Transverse colon (tissue), 4 donors: ENCODE data around the gene ANK3. TPM values are rescaled to one million over a fixed set of nuclear protein-coding genes. Genes with fewer than 3 reads are reported as not detected.

Source experiments
- DNase-seq: peaks from one replicate; pipeline ENCODE4 v3.0.0-alpha.2; 2019
- H3K27ac ChIP-seq, 4 donors: fragments of 200-600 bp; sonication (generic); 2 replicates each; pipeline ENCODE4 v1.5.1; 2016 to 2018; ENCODE audit warnings: inconsistent platforms in 4 of 4
- H3K27me3 ChIP-seq: fragments of 200-600 bp; sonication (generic); 2 replicates; pipeline ENCODE4 v1.5.1; 2017; ENCODE audit warnings: inconsistent platforms
- H3K36me3 ChIP-seq, 4 donors: fragments of 200-600 bp; sonication (generic); 2 replicates each; pipeline ENCODE4 v1.5.1; 2017 to 2019; ENCODE audit warnings: inconsistent platforms in 4 of 4
- H3K4me1 ChIP-seq, 4 donors: fragments of 200-600 bp; sonication (generic); 2 replicates each; pipeline ENCODE4 v1.5.1; 2017 to 2020; ENCODE audit warnings: inconsistent platforms in 4 of 4
- H3K4me3 ChIP-seq, 4 donors: fragments of 200-600 bp; sonication (generic); 1 replicate in 1 of 4; 2 replicates in 3 of 4; pipeline versions ENCODE4 v1.5.1 to v1.6.1; 2017 to 2019; ENCODE audit warnings: inconsistent platforms in 4 of 4
- H3K9me3 ChIP-seq, 2 donors: fragments of 200-600 bp; sonication (generic); 2 replicates each; pipeline ENCODE4 v1.5.1; 2017 to 2019; ENCODE audit warnings: inconsistent platforms in 2 of 2
- CTCF ChIP-seq, 5 experiments: fragments of 200-600 bp in 3 of 5; fragments of 450-650 bp in 2 of 5; sonication (generic) in 3 of 5; IDR thresholded peaks; 1 replicate in 2 of 5; 2 replicates in 3 of 5; pipeline ENCODE4 v1.5.1; 2016 to 2017; ENCODE audit warnings: antibody characterized with exemption in 5 of 5, inconsistent platforms in 3 of 5, mild to moderate bottlenecking in 2 of 5, moderate library complexity in 1 of 5
- EP300 ChIP-seq: sonication (generic); formaldehyde crosslinking; IDR thresholded peaks from one replicate; pipeline ENCODE4 v1.6.1; 2017; ENCODE audit warnings: antibody characterized with exemption, low read depth
- POLR2A ChIP-seq: fragments of 450-650 bp; IDR thresholded peaks from one replicate; pipeline ENCODE4 v1.6.1; 2016; ENCODE audit warnings: antibody characterized with exemption, mild to moderate bottlenecking, moderate library complexity
- POLR2AphosphoS5 ChIP-seq, 3 donors: sonication (generic); formaldehyde crosslinking; IDR thresholded peaks; one replicate each; pipeline ENCODE4 v1.6.1; 2016; ENCODE audit warnings: antibody characterized with exemption in 3 of 3
- WGBS, 2 donors: methylation state at CpG; one replicate each; pipeline ENCODE4 v1.1.5; 2018; ENCODE audit warnings: low coverage in 1 of 2; 5-methylcytosine and 5-hydroxymethylcytosine counted together
- in situ Hi-C, 4 donors: fragments of 200-750 bp; cut with MboI; loops; one replicate each; pipeline versions ENCODE4 v1.15.0 to v1.15.1; 2017; ENCODE audit warnings: low sequenced_read_pairs in 3 of 4, low pct_ligation_motif_present in 1 of 4, low pct_unique_long_range_greater_than_20kb in 1 of 4
- intact Hi-C: fragments of 100-400 bp; cut with DNase I; formaldehyde crosslinking; loops from one replicate; pipeline ENCODE4 v1.15.1; 2023; ENCODE audit warnings: low total_unique reads
- total RNA-seq, 4 donors: library from RNA; depleted of rRNA; stranded (reverse); fragments of >200 nt; gene quantifications; one replicate each; pipeline ENCODE4 v1.1.0, GENCODE V29; 2016

ANK3 gene
- total RNA-seq, 4 donors from 2014 or later, result 41.2 to 230 (median 172) TPM

GRCh38 chr10:59985639-59986038 is 404.0 kb downstream of the ANK3 start:
- intact Hi-C loops (no loop called here), in situ Hi-C loops (no loop called here)
- Histone ChIP-seq H3K27me3 (no peaks in the 10 kb centered on the region), H3K9me3 (no peaks in the 10 kb centered on the region), H3K4me3 (no peak overlapping the region), H3K36me3 (no peaks in the 10 kb centered on the region), H3K4me1 (no peaks in the 10 kb centered on the region), H3K27ac (no peak overlapping the region)
- TF ChIP-seq EP300, result no peak
- no peak for TF ChIP-seq CTCF (IDR thresholded peaks at IDR 0.05)
- DNase-seq, result no peak

GRCh38 chr10:59984415-59984814 is 405.3 kb downstream of the ANK3 start:
- intact Hi-C loops, result no loop called here
- no peak for TF ChIP-seq CTCF (IDR thresholded peaks at IDR 0.05)
- in situ Hi-C loops, result no loop called here

GRCh38 chr10:59980356-59980755 is 409.3 kb downstream of the ANK3 start:
- TF ChIP-seq POLR2AphosphoS5 (IDR thresholded peaks at IDR 0.05) (no peak), CTCF (IDR thresholded peaks at IDR 0.05) (no peak)
- Histone ChIP-seq H3K4me3 (no peak overlapping the region), H3K36me3 (no peaks in the 10 kb centered on the region), H3K27ac (no peak overlapping the region), H3K9me3 (peaks cover 10 to 22% of the 10 kb centered on the region in 2 donors), H3K4me1 (no peaks in the 10 kb centered on the region), H3K27me3 (no peaks in the 10 kb centered on the region)
- DNase-seq, result no peak
- in situ Hi-C loops (no loop called here), intact Hi-C loops (no loop called here)
- 67 to 95% methylated on average over 1 of the region's 1 CpG for WGBS, 2 donors

More at GRCh38 chr10:59984415-59984814, 405.3 kb downstream of the ANK3 start:
- no peak for DNase-seq
- H3K9me3 ChIP-seq, result no peaks in the 10 kb centered on the region
- H3K36me3 ChIP-seq, result no peaks in the 10 kb centered on the region
- H3K27me3 ChIP-seq, result no peaks in the 10 kb centered on the region
- no peak overlapping the region for H3K4me3 ChIP-seq
- WGBS, 2 donors, result 95 to 96% methylated on average over 1 of the region's 1 CpG
- no peaks in the 10 kb centered on the region for H3K4me1 ChIP-seq
- no peak overlapping the region for H3K27ac ChIP-seq

GRCh38 chr10:59977486-59977885 is 412.2 kb downstream of the ANK3 start:
- intact Hi-C loops (no loop called here), in situ Hi-C loops (no loop called here)
- H3K36me3 ChIP-seq, result no peaks in the 10 kb centered on the region
- H3K27me3 ChIP-seq, result no peaks in the 10 kb centered on the region
- peaks cover 0 to under 1% (median 0%) of the 10 kb centered on the region in 4 donors for H3K4me1 ChIP-seq
- no peak for TF ChIP-seq CTCF (IDR thresholded peaks at IDR 0.05)
- no peak for TF ChIP-seq EP300
- TF ChIP-seq POLR2AphosphoS5 (IDR thresholded peaks at IDR 0.05), result no peak
- TF ChIP-seq POLR2A, result no peak
- DNase-seq, result no peak
- H3K9me3 ChIP-seq, result peaks cover 10 to 22% of the 10 kb centered on the region in 2 donors
- H3K4me3 ChIP-seq, result no peak overlapping the region
- no peak overlapping the region for H3K27ac ChIP-seq
